Sigmoid colon (tissue), 7 donors: ENCODE data around the gene TSACC. TPM values are rescaled to one million over a fixed set of nuclear protein-coding genes. Genes with fewer than 3 reads are reported as not detected.
"Not testable (repeated sequence)": the region's sequence is repeated elsewhere in the genome, so short reads cannot be mapped to it uniquely, and the experiment has no call there.

Experiments
- DNase-seq: peaks from one replicate; pipeline ENCODE4 v3.0.0-alpha.2; 2019
- H3K27ac ChIP-seq, 4 donors: fragments of 200-600 bp; sonication (generic); one replicate each; pipeline ENCODE4 v1.5.1; 2016 to 2019; ENCODE audit warnings: mild to moderate bottlenecking in 1 of 4
- H3K27me3 ChIP-seq, 3 donors: fragments of 200-600 bp; sonication (generic); one replicate each; pipeline ENCODE4 v1.5.1; 2019; ENCODE audit warnings: mild to moderate bottlenecking in 1 of 3
- H3K36me3 ChIP-seq, 4 donors: fragments of 200-600 bp; sonication (generic); one replicate each; pipeline ENCODE4 v1.5.1; 2016 to 2019
- H3K4me1 ChIP-seq, 4 donors: fragments of 200-600 bp; sonication (generic); one replicate each; pipeline ENCODE4 v1.5.1; 2017 to 2019
- H3K4me3 ChIP-seq, 4 donors: fragments of 200-600 bp; sonication (generic); one replicate each; pipeline ENCODE4 v1.5.1; 2017 to 2019; ENCODE audit warnings: mild to moderate bottlenecking in 2 of 4, moderate library complexity in 1 of 4
- H3K9me3 ChIP-seq, 4 donors: fragments of 200-600 bp in 3 of 4; sonication (generic) in 3 of 4; one replicate each; pipeline versions ENCODE4 v1.5.1 to v1.6.1; 2013 to 2019
- CTCF ChIP-seq, 4 experiments: fragments of 450-650 bp in 3 of 4; fragments of 200-600 bp in 1 of 4; IDR thresholded peaks; one replicate each; pipeline ENCODE4 v1.5.1; 2016 to 2019; ENCODE audit warnings: antibody characterized with exemption in 4 of 4, mild to moderate bottlenecking in 3 of 4, moderate library complexity in 2 of 4
- EP300 ChIP-seq, 4 donors: sonication (generic); formaldehyde crosslinking; IDR thresholded peaks; one replicate each; pipeline ENCODE4 v1.6.1; 2017; ENCODE audit warnings: antibody characterized with exemption in 4 of 4
- POLR2A ChIP-seq, 2 donors: fragments of 450-650 bp; IDR thresholded peaks; one replicate each; pipeline ENCODE4 v1.6.1; 2016; ENCODE audit warnings: antibody characterized with exemption in 2 of 2, mild to moderate bottlenecking in 2 of 2, moderate library complexity in 2 of 2
- POLR2AphosphoS5 ChIP-seq, 4 donors: sonication (generic); formaldehyde crosslinking; IDR thresholded peaks; one replicate each; pipeline ENCODE4 v1.6.1; 2017; ENCODE audit warnings: antibody characterized with exemption in 4 of 4
- WGBS, 2 donors: extraction: QIAGEN DNeasy Blood & Tissue Kit; methylation state at CpG; one replicate each; pipeline ENCODE4 v1.1.7; 2013; 5-methylcytosine and 5-hydroxymethylcytosine counted together
- intact Hi-C: fragments of 100-400 bp; cut with DNase I; formaldehyde crosslinking; loops from one replicate; pipeline ENCODE4 v1.15.1; 2023
- polyA plus RNA-seq, 3 donors: library from polyadenylated mRNA; stranded (reverse); fragments of 200-250 nt; gene quantifications; one replicate each; pipeline ENCODE4 v1.2.3, GENCODE V29; 2013
- total RNA-seq, 4 donors: library from RNA; depleted of rRNA; stranded (reverse); fragments of >200 nt; gene quantifications; one replicate each; pipeline ENCODE4 v1.1.0, GENCODE V29; 2016
- donor health status: healthy with polysubstance abuse.
- donor health status: Bipolar disorder and iron deficiency.
- donor health status: healthy.

TSACC gene
- total and polyA plus RNA-seq, 7 donors, result 0.48 to 1.1 TPM; not detected in 5

- no peak for DNase-seq
- no peak overlapping the region for H3K4me3 ChIP-seq
- H3K27ac ChIP-seq, result no peak overlapping the region
- H3K27me3 ChIP-seq, result no peaks in the 10 kb centered on the region
- TF ChIP-seq EP300 (IDR thresholded peaks at IDR 0.05) (no peak), POLR2AphosphoS5 (IDR thresholded peaks at IDR 0.05) (no peak)
- H3K36me3 ChIP-seq, result peaks cover 7 to 44% (median 33%) of the 10 kb centered on the region in 4 donors
- peaks cover 0 to 27% (median 17%) of the 10 kb centered on the region in 4 donors for H3K4me1 ChIP-seq
- 83 to 89% methylated on average over 4 of the region's 4 CpGs for WGBS, 2 donors
- intact Hi-C loops, result no loop called here
- H3K9me3 ChIP-seq, result no peaks in the 10 kb centered on the region
Measured at GRCh38 chr1:156336242-156336641, 2.1 kb upstream of the TSACC start.

- Histone ChIP-seq H3K27ac (peak overlapping the region; percentile 80 to 88 (median 86)), H3K36me3 (peaks cover 0 to 33% (median 23%) of the 10 kb centered on the region in 4 donors), H3K4me1 (peaks cover 0 to 27% (median 17%) of the 10 kb centered on the region in 4 donors), H3K9me3 (no peaks in the 10 kb centered on the region), H3K27me3 (no peaks in the 10 kb centered on the region), H3K4me3 (peak overlapping the region; percentile 70 to 86 (median 74))
- WGBS, 2 donors, result 35 to 37% methylated on average over 34 of the region's 34 CpGs
- TF ChIP-seq CTCF (IDR thresholded peaks at IDR 0.05) (no peak), EP300 (IDR thresholded peaks at IDR 0.05) (no peak)
- no peak for DNase-seq
- intact Hi-C loops, result no loop called here
Measured at GRCh38 chr1:156337052-156337887, 1.1 kb upstream of the TSACC start.

GRCh38 chr1:156337888-156338179, 492 bp upstream of the TSACC start:
- no peaks in the 10 kb centered on the region for H3K27me3 ChIP-seq
- peak overlapping the region; percentile 70 to 86 (median 74) for H3K4me3 ChIP-seq
- DNase-seq, result no peak
- 0% methylated on average over 14 of the region's 14 CpGs for WGBS, 2 donors
- H3K36me3 ChIP-seq, result peaks cover 0 to 28% (median 17%) of the 10 kb centered on the region in 4 donors
- H3K27ac ChIP-seq, result peak overlapping the region; percentile 80 to 88 (median 86)
- H3K4me1 ChIP-seq, result peaks cover 0 to 27% (median 17%) of the 10 kb centered on the region in 4 donors
- no peaks in the 10 kb centered on the region for H3K9me3 ChIP-seq
- intact Hi-C loops, result no loop called here
- TF ChIP-seq POLR2A (IDR thresholded peaks at IDR 0.05) (no peak), CTCF (IDR thresholded peaks at IDR 0.05) (no peak)

- DNase-seq, result no peak
- Histone ChIP-seq H3K4me1 (peaks cover 0 to 2% (median under 1%) of the 10 kb centered on the region in 4 donors), H3K4me3 (no peak overlapping the region), H3K36me3 (no peaks in the 10 kb centered on the region), H3K9me3 (no peaks in the 10 kb centered on the region), H3K27me3 (no peaks in the 10 kb centered on the region), H3K27ac (no peak overlapping the region)
- TF ChIP-seq CTCF (IDR thresholded peaks at IDR 0.05) (no peak), POLR2AphosphoS5 (IDR thresholded peaks at IDR 0.05) (no peak)
- WGBS, 2 donors, result 91 to 95% methylated on average over 1 of the region's 1 CpG
- intact Hi-C loops, result no loop called here
Measured at GRCh38 chr1:156342166-156342955, 4.0 kb downstream of the TSACC start.

GRCh38 chr1:156344409-156344808, 6.1 kb downstream of the TSACC start:
- DNase-seq, result no peak
- no peaks in the 10 kb centered on the region for H3K9me3 ChIP-seq
- H3K4me1 ChIP-seq, result no peaks in the 10 kb centered on the region
- H3K4me3 ChIP-seq, result no peak overlapping the region
- 81 to 90% methylated on average over 3 of the region's 3 CpGs for WGBS, 2 donors
- H3K27ac ChIP-seq, result no peak overlapping the region
- intact Hi-C loops, result no loop called here
- H3K36me3 ChIP-seq, result no peaks in the 10 kb centered on the region
- TF ChIP-seq POLR2A (IDR thresholded peaks at IDR 0.05) (no peak), CTCF (IDR thresholded peaks at IDR 0.05) (no peak), POLR2AphosphoS5 (IDR thresholded peaks at IDR 0.05) (no peak), EP300 (IDR thresholded peaks at IDR 0.05) (no peak)
- H3K27me3 ChIP-seq, result no peaks in the 10 kb centered on the region

GRCh38 chr1:156346035-156346434, 7.7 kb downstream of the TSACC start:
- H3K4me1 ChIP-seq, H3K9me3 ChIP-seq, H3K27me3 ChIP-seq, H3K4me3 ChIP-seq, H3K27ac ChIP-seq, H3K36me3 ChIP-seq, DNase-seq, intact Hi-C loops: not testable (repeated sequence)
- 92 to 95% methylated on average over 2 of the region's 2 CpGs for WGBS, 2 donors
